Measurements from ENCODE around the gene XYLT1. TPM values are rescaled to one million over a fixed set of nuclear protein-coding genes. Genes with fewer than 3 reads are reported as not detected.

Gene XYLT1
- total RNA-seq, 1 donor from 2014 or later, result 27.3 TPM

GRCh38 chr16:17448640-17449638 is 21.8 kb downstream of the XYLT1 start:
- H3K27me3 ChIP-seq, result no peaks in the 10 kb centered on the region
- TF ChIP-seq POLR2AphosphoS5 (IDR thresholded peaks at IDR 0.05; ENCODE audit: insufficient read depth in 1 of 2, low read depth in 1 of 2), result no peak
- TF ChIP-seq POLR2A (IDR thresholded peaks at IDR 0.05), result no peak
- TF ChIP-seq, protein P1, sequence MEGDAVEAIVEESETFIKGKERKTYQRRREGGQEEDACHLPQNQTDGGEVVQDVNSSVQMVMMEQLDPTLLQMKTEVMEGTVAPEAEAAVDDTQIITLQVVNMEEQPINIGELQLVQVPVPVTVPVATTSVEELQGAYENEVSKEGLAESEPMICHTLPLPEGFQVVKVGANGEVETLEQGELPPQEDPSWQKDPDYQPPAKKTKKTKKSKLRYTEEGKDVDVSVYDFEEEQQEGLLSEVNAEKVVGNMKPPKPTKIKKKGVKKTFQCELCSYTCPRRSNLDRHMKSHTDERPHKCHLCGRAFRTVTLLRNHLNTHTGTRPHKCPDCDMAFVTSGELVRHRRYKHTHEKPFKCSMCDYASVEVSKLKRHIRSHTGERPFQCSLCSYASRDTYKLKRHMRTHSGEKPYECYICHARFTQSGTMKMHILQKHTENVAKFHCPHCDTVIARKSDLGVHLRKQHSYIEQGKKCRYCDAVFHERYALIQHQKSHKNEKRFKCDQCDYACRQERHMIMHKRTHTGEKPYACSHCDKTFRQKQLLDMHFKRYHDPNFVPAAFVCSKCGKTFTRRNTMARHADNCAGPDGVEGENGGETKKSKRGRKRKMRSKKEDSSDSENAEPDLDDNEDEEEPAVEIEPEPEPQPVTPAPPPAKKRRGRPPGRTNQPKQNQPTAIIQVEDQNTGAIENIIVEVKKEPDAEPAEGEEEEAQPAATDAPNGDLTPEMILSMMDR (IDR thresholded peaks at IDR 0.05), result no peak
- no peak overlapping the region for H3K4me3 ChIP-seq
- H3K27ac ChIP-seq, result no peak overlapping the region
- no peak for DNase-seq (ENCODE audit: extremely low spot score in 2 of 2)
- H3K36me3 ChIP-seq, result no peaks in the 10 kb centered on the region
- H3K4me1 ChIP-seq, result peaks cover 42% of the 10 kb centered on the region
- no peaks in the 10 kb centered on the region for H3K9me3 ChIP-seq
- intact Hi-C loops (cut with DNase I), result no loop called here

DNA sequence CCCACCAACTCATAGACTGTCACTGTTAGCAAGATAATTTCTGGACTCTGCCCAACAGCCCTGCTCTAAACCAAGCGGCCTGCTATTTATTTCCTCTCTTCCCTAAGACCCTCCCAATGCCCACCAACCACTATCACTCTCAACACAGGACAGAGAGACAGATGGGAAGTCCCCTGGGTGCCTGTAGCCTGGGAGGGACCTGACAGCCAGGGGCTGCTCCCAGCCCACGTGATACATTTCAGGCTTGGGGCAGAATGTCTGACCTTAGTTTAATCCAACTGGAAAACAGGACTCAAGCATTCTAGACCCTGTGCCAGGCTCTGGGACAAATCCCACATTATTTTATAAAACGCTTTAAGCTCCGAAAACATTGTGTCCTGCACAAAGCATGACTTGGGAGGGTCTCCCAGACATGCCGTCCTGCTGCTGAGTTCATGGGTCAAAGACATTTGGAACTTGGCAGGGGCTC is 23.6 kb downstream of the XYLT1 start:
- Histone ChIP-seq H3K9me3 (no peaks in the 10 kb centered on the region), H3K27me3 (no peaks in the 10 kb centered on the region), H3K4me3 (no peak overlapping the region), H3K27ac (peak overlapping the region; percentile 4), H3K4me1 (peaks cover 30% of the 10 kb centered on the region), H3K36me3 (no peaks in the 10 kb centered on the region)
- intact Hi-C loops (cut with DNase I), result no loop called here
- DNase-seq (ENCODE audit: extremely low spot score in 2 of 2), result no peak
- no peak for TF ChIP-seq POLR2AphosphoS5 (IDR thresholded peaks at IDR 0.05; ENCODE audit: insufficient read depth in 1 of 2, low read depth in 1 of 2)
- no peak for TF ChIP-seq POLR2A (IDR thresholded peaks at IDR 0.05)
- TF ChIP-seq, protein P1 (IDR thresholded peaks at IDR 0.05), result no peak

DNA sequence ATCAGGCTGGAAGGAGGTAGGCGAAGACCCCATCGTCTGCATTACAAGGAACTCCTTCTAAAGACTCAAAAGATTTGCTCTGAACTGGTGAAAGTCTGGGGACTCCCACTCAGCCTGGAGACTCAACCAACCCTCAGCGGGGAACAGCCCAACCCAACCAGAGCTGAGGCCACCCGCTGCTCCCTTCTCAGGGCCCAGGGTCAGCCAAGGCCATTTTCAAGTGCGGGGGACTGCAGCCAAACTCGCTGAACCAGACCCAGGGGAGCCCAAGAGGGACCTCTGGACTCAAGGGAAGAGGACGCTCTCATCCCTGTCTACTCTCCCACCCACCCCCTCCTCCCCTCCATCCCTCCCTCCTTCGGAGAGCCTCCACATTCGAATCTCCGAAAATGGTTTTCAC is 24.1 kb downstream of the XYLT1 start:
- Histone ChIP-seq H3K4me3 (no peak overlapping the region), H3K9me3 (no peaks in the 10 kb centered on the region), H3K36me3 (no peaks in the 10 kb centered on the region), H3K27me3 (no peaks in the 10 kb centered on the region), H3K4me1 (peaks cover 30% of the 10 kb centered on the region), H3K27ac (peak overlapping the region; percentile 4)
- intact Hi-C loops (cut with DNase I), result no loop called here
- DNase-seq (ENCODE audit: extremely low spot score in 2 of 2), result no peak
- no peak for TF ChIP-seq POLR2A (IDR thresholded peaks at IDR 0.05)
- TF ChIP-seq, protein P1 (IDR thresholded peaks at IDR 0.05), result no peak
- TF ChIP-seq POLR2AphosphoS5 (IDR thresholded peaks at IDR 0.05; ENCODE audit: insufficient read depth in 1 of 2, low read depth in 1 of 2), result no peak

DNA sequence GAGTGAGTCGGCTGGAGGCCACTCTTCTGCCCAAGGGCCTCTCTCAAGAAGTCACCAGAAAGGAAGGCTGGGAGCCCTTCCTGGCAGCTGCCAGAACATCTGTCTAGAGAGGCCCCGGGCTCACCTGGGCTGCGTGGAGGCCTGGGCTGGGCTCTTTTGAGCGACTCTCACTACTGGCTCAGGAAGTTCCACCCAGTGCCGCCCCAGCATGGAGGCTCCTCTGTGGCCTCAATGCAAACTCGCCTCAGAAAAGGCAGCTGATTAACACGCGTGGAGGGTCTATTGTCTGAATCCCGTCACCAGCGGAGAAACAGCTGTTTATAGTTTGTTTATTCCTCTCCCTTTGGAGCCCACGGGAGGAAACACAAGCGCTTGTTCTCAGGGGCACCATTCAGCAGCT is 25.3 kb downstream of the XYLT1 start:
- no peak for DNase-seq (ENCODE audit: extremely low spot score in 2 of 2)
- Histone ChIP-seq H3K4me1 (peaks cover 30% of the 10 kb centered on the region), H3K9me3 (no peaks in the 10 kb centered on the region), H3K36me3 (no peaks in the 10 kb centered on the region), H3K27me3 (no peaks in the 10 kb centered on the region), H3K27ac (no peak overlapping the region), H3K4me3 (no peak overlapping the region)
- intact Hi-C loops (cut with DNase I), result no loop called here
- TF ChIP-seq, protein P1 (IDR thresholded peaks at IDR 0.05), result no peak
- TF ChIP-seq POLR2A (IDR thresholded peaks at IDR 0.05), result no peak
- no peak for TF ChIP-seq POLR2AphosphoS5 (IDR thresholded peaks at IDR 0.05; ENCODE audit: insufficient read depth in 1 of 2, low read depth in 1 of 2)

GRCh38 chr16:17444658-17445057 is 26.1 kb downstream of the XYLT1 start:
- Histone ChIP-seq H3K36me3 (no peaks in the 10 kb centered on the region), H3K4me3 (no peak overlapping the region), H3K27ac (no peak overlapping the region), H3K27me3 (no peaks in the 10 kb centered on the region), H3K4me1 (peaks cover 30% of the 10 kb centered on the region), H3K9me3 (no peaks in the 10 kb centered on the region)
- no peak for DNase-seq (ENCODE audit: extremely low spot score in 2 of 2)
- intact Hi-C loops (cut with DNase I), result no loop called here
- TF ChIP-seq POLR2A (IDR thresholded peaks at IDR 0.05) (no peak), POLR2AphosphoS5 (IDR thresholded peaks at IDR 0.05; ENCODE audit: insufficient read depth in 1 of 2, low read depth in 1 of 2) (no peak)
- TF ChIP-seq, protein P1 (IDR thresholded peaks at IDR 0.05), result no peak

Data from vagina (tissue), 2 donors.